Neural cell (in vitro differentiated cells): ENCODE measurements around the gene DHDH. TPM values are rescaled to one million over a fixed set of nuclear protein-coding genes. Genes with fewer than 3 reads are reported as not detected.

ENCODE experiments used
- H2AFZ ChIP-seq: fragments of 200-600, 300-800 bp; sonication (generic), shearing (Covaris generic); 2 replicates; pipeline ENCODE4 v1.6.0; 2014; ENCODE audit warnings: low read depth, mild to moderate bottlenecking, antibody characterized with exemption, low read length, moderate library complexity
- H3F3A ChIP-seq: fragments of 200-600 bp; shearing (Covaris generic); 2 replicates; pipeline ENCODE4 v1.6.1; 2016; ENCODE audit warnings: mild to moderate bottlenecking, moderate library complexity, mixed read lengths, antibody characterized with exemption, low read length; ENCODE audit not compliant: insufficient read depth, poor library complexity, severe bottlenecking
- H3K27ac ChIP-seq: fragments of 200-600, 300-800 bp; sonication (generic), shearing (Covaris generic); 2 replicates; pipeline ENCODE4 v1.5.1; 2014; ENCODE audit warnings: mild to moderate bottlenecking, low read length, moderate library complexity
- H3K27me3 ChIP-seq: fragments of 300-800, 200-600 bp; sonication (generic), shearing (Covaris generic); 2 replicates; pipeline ENCODE4 v1.6.0; 2014; ENCODE audit warnings: mild to moderate bottlenecking, low read depth, low read length, moderate library complexity; ENCODE audit not compliant: insufficient read depth
- H3K36me3 ChIP-seq: fragments of 300-800, 200-600 bp; sonication (generic), shearing (Covaris generic); 2 replicates; pipeline ENCODE4 v1.5.1; 2014; ENCODE audit warnings: mild to moderate bottlenecking, antibody characterized with exemption, low read length, moderate library complexity; ENCODE audit not compliant: insufficient read depth
- H3K4me2 ChIP-seq: fragments of 300-800, 200-600 bp; sonication (generic), shearing (Covaris generic); 2 replicates; pipeline ENCODE4 v1.6.0; 2014; ENCODE audit warnings: mild to moderate bottlenecking, low read length
- H3K4me3 ChIP-seq: fragments of 300-800, 200-600 bp; sonication (generic), shearing (Covaris generic); 2 replicates; pipeline ENCODE4 v1.5.1; 2014; ENCODE audit warnings: mild to moderate bottlenecking, low read length, moderate library complexity
- H3K79me2 ChIP-seq: fragments of 200-600 bp; shearing (Covaris generic); replicated peaks from 2 replicates; pipeline ENCODE4 v1.6.0; 2014; ENCODE audit warnings: mild to moderate bottlenecking, low read length, moderate library complexity; ENCODE audit not compliant: insufficient read depth
- H3K9ac ChIP-seq: fragments of 300-800, 200-600 bp; sonication (generic), shearing (Covaris generic); 2 replicates; pipeline ENCODE4 v1.6.1; 2016; ENCODE audit warnings: mild to moderate bottlenecking, low read length, mixed read lengths
- H3K9me2 ChIP-seq: fragments of 200-600 bp; shearing (Covaris generic); 2 replicates; pipeline ENCODE4 v1.6.1; 2016; ENCODE audit warnings: mild to moderate bottlenecking, low read length, mixed read lengths; ENCODE audit not compliant: insufficient read depth
- H3K9me3 ChIP-seq: fragments of 200-600, 300-800 bp; sonication (generic), shearing (Covaris generic); 2 replicates; pipeline ENCODE4 v1.6.1; 2016; ENCODE audit warnings: mild to moderate bottlenecking, mixed run types, low read length, moderate library complexity, mixed read lengths
- H4K20me1 ChIP-seq: fragments of 200-600 bp; shearing (Covaris generic); 2 replicates; pipeline ENCODE4 v1.6.1; 2016; ENCODE audit warnings: mild to moderate bottlenecking, mixed run types; ENCODE audit not compliant: insufficient read depth
- EP300 ChIP-seq: fragments of 450-650 bp; conservative IDR thresholded peaks from 2 replicates; pipeline ENCODE4 v1.6.1; 2014; ENCODE audit warnings: antibody characterized with exemption, mild to moderate bottlenecking, moderate library complexity; ENCODE audit not compliant: poor library complexity, severe bottlenecking
- EZH2 ChIP-seq: fragments of 200-600, 300-800 bp; shearing (Covaris generic), sonication (generic); IDR thresholded peaks from 2 replicates; pipeline ENCODE4 v1.6.1; 2014; ENCODE audit warnings: antibody characterized with exemption, low read length, borderline replicate concordance, mild to moderate bottlenecking; ENCODE audit not compliant: insufficient read depth, poor library complexity, severe bottlenecking
- MXI1 ChIP-seq: fragments of 450-650 bp; conservative IDR thresholded peaks from 2 replicates; pipeline ENCODE4 v1.6.1; 2014; ENCODE audit warnings: antibody characterized with exemption, mild to moderate bottlenecking; ENCODE audit not compliant: poor library complexity, severe bottlenecking
- POLR2AphosphoS5 ChIP-seq: IDR thresholded peaks from 2 replicates; pipeline ENCODE4 v1.6.1; 2012
- RAD21 ChIP-seq: fragments of 450-650 bp; conservative IDR thresholded peaks from 2 replicates; pipeline ENCODE4 v1.6.1; 2014; ENCODE audit warnings: antibody characterized with exemption, mild to moderate bottlenecking, moderate library complexity
- SMC3 ChIP-seq: fragments of 450-650 bp; conservative IDR thresholded peaks from 2 replicates; pipeline ENCODE4 v1.6.1; 2014; ENCODE audit warnings: antibody characterized with exemption, mild to moderate bottlenecking, moderate library complexity; ENCODE audit not compliant: poor library complexity
- TAF1 ChIP-seq: IDR thresholded peaks from 2 replicates; pipeline ENCODE4 v1.6.1; 2012; ENCODE audit warnings: low read depth
- polyA plus RNA-seq: library from polyadenylated mRNA; depleted of rRNA; stranded (reverse); fragments of >200 nt; gene quantifications from 2 replicates; pipeline ENCODE4 v1.2.3, GENCODE V29; 2014
- TF ChIP-seq, protein P1 (sequence below): IDR thresholded peaks from 2 replicates; pipeline ENCODE4 v1.6.1; 2012; ENCODE audit warnings: borderline replicate concordance
- TF ChIP-seq, protein P2 (sequence below): fragments of 450-650 bp; IDR thresholded peaks from 2 replicates; pipeline ENCODE4 v1.5.1; 2014; ENCODE audit warnings: antibody characterized with exemption, mild to moderate bottlenecking, moderate library complexity; ENCODE audit not compliant: poor library complexity, severe bottlenecking

Gene DHDH
- polyA plus RNA-seq, 1 donor from 2014 or later = 4.8 TPM

DNA sequence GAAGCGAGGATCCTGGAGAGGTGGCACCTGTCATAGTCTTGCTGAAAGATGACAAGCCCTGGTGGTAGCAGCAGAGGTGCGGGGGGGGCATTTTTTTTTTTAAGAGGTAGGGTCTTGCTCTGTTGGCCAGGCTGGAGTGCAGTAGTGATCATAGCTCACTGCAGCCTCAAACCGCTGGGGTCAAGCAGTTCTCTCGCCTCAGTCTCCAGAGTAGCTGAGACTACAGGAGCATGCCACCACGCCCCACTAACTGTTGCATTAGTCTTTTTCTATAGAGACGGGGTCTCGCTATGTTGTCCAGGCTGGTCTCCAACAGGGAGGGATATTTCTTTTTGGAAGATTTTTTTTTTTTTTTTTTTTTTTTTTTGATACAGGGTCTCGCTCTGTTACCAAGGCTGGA lies 24.5 kb downstream of the DHDH start:
- Histone ChIP-seq H3K9me3 (no peaks in the 10 kb centered on the region), H3K36me3 (no peaks in the 10 kb centered on the region), H3K4me2 (no peak overlapping the region), H3K79me2 (peaks cover 9% of the 10 kb centered on the region), H3K4me3 (no peak overlapping the region), H3F3A (no peaks in the 10 kb centered on the region), H3K27me3 (no peaks in the 10 kb centered on the region), H3K9me2 (no peaks in the 10 kb centered on the region), H2AFZ (no peak overlapping the region), H3K27ac (no peak overlapping the region), H3K9ac (no peak overlapping the region), H4K20me1 (no peaks in the 10 kb centered on the region)
- no peak for TF ChIP-seq POLR2AphosphoS5
- TF ChIP-seq, protein P1, sequence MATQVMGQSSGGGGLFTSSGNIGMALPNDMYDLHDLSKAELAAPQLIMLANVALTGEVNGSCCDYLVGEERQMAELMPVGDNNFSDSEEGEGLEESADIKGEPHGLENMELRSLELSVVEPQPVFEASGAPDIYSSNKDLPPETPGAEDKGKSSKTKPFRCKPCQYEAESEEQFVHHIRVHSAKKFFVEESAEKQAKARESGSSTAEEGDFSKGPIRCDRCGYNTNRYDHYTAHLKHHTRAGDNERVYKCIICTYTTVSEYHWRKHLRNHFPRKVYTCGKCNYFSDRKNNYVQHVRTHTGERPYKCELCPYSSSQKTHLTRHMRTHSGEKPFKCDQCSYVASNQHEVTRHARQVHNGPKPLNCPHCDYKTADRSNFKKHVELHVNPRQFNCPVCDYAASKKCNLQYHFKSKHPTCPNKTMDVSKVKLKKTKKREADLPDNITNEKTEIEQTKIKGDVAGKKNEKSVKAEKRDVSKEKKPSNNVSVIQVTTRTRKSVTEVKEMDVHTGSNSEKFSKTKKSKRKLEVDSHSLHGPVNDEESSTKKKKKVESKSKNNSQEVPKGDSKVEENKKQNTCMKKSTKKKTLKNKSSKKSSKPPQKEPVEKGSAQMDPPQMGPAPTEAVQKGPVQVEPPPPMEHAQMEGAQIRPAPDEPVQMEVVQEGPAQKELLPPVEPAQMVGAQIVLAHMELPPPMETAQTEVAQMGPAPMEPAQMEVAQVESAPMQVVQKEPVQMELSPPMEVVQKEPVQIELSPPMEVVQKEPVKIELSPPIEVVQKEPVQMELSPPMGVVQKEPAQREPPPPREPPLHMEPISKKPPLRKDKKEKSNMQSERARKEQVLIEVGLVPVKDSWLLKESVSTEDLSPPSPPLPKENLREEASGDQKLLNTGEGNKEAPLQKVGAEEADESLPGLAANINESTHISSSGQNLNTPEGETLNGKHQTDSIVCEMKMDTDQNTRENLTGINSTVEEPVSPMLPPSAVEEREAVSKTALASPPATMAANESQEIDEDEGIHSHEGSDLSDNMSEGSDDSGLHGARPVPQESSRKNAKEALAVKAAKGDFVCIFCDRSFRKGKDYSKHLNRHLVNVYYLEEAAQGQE = no peak
- TF ChIP-seq RAD21 = no peak
- no peak for TF ChIP-seq EP300
- TF ChIP-seq TAF1 = no peak
- TF ChIP-seq MXI1 = no peak

DNA sequence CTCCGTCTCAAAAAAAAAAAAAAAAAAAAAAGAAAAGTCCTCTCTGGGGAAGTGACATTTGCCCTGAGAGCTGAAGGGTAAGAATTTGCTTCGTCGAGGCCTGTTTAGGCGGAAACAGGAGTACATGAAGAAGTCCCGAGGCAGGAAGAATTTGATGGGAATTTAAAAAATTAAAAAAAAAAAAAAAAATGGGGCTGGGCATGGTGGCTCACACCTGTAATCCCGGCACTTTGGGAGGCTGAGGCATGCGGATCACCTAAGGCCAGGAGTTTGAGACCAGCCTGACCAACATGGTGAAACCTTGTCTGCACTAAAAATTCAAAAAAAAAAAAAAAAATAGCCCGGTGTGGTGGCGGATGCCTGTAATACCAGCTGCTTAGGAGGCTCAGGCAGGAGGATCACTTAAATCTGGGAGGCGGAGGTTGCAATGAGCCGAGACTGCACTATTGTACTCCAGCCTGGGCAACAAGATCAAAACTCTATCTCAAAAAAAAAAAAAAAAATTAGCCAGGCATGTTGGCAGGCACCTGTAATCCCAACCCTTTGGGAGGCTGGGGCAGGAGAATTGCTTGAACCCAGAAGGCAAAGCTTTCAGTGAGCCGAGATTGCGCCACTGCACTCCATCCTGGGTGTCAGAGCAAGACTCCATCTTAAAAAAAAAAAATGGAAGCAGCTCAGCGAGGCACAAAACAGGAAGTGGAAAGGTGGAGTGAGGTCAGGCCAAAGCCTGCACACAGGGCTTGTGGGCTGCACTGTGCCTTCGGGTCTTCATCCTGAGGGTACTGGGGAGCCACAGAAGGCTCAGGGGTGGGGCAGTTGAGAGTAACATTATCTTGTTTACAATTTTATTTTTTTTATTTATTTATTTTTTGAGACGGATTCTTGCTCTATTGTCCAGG lies 26.1 kb downstream of the DHDH start:
- Histone ChIP-seq H3K27me3 (no peaks in the 10 kb centered on the region), H3K9ac (no peak overlapping the region), H3K36me3 (no peaks in the 10 kb centered on the region), H3F3A (no peaks in the 10 kb centered on the region), H3K9me2 (no peaks in the 10 kb centered on the region), H3K4me3 (no peak overlapping the region), H3K79me2 (peaks cover 9% of the 10 kb centered on the region), H2AFZ (no peak overlapping the region), H3K9me3 (no peaks in the 10 kb centered on the region), H4K20me1 (no peaks in the 10 kb centered on the region), H3K4me2 (no peak overlapping the region), H3K27ac (no peak overlapping the region)
- no peak for TF ChIP-seq MXI1
- TF ChIP-seq TAF1 = no peak
- TF ChIP-seq EP300 = no peak
- TF ChIP-seq POLR2AphosphoS5 = no peak
- no peak for TF ChIP-seq RAD21
- TF ChIP-seq SMC3 = no peak
- TF ChIP-seq, protein P1 = no peak
- TF ChIP-seq, protein P2, sequence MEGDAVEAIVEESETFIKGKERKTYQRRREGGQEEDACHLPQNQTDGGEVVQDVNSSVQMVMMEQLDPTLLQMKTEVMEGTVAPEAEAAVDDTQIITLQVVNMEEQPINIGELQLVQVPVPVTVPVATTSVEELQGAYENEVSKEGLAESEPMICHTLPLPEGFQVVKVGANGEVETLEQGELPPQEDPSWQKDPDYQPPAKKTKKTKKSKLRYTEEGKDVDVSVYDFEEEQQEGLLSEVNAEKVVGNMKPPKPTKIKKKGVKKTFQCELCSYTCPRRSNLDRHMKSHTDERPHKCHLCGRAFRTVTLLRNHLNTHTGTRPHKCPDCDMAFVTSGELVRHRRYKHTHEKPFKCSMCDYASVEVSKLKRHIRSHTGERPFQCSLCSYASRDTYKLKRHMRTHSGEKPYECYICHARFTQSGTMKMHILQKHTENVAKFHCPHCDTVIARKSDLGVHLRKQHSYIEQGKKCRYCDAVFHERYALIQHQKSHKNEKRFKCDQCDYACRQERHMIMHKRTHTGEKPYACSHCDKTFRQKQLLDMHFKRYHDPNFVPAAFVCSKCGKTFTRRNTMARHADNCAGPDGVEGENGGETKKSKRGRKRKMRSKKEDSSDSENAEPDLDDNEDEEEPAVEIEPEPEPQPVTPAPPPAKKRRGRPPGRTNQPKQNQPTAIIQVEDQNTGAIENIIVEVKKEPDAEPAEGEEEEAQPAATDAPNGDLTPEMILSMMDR = no peak
- no peak for TF ChIP-seq EZH2
